Choroid plexus epithelial cell (primary cell): ENCODE data around the gene CDH2.
A peak's percentile ranks its signal among the peaks of the same experiment; 100 is the strongest.

Experiments
- DNase-seq: peaks from one replicate; pipeline ENCODE4 v3.0.0-alpha.2; 2010; ENCODE audit warnings: low read depth
- H3K4me3 ChIP-seq: 2 replicates; pipeline ENCODE4 v1.5.1; 2011; ENCODE audit warnings: low read depth, mild to moderate bottlenecking, control low read depth, low read length, moderate library complexity
- TF ChIP-seq, protein P1 (sequence below): conservative IDR thresholded peaks from 2 replicates; pipeline ENCODE4 v1.5.1; 2011; ENCODE audit warnings: low read depth, mild to moderate bottlenecking, control low read depth, inconsistent platforms, low read length, moderate library complexity

CDH2 gene

DNA sequence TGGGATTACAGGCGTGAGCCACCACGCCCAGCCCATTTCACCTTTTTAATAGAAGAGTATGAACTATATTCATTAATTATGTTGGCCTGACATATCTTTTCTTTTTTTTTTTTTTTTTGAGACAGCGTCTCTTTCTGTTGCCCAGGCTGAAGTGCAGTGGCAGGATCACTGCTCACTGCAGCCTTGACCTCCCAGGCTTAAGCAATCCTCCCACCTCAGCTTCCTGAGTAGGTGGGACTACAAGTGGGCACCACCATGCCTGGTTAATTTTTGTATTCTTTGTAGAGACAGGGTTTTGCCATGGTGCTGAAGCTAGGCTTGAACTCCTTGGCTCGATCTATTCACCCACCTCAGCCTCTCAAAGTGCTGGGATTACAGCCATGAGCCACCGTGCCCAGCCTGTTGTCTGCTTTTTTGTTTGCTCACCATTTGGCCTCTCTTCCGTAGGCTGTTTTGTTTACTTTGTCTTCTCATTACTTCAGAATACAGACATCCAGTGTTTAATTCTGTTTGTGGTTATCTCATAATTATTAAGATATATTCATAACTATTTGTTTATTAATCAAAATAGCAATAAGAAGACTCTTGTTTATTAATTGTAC lies 16.3 kb upstream of the CDH2 start:
- DNase-seq, result no peak
- H3K4me3 ChIP-seq, result no peak overlapping the region
- TF ChIP-seq, protein P1, sequence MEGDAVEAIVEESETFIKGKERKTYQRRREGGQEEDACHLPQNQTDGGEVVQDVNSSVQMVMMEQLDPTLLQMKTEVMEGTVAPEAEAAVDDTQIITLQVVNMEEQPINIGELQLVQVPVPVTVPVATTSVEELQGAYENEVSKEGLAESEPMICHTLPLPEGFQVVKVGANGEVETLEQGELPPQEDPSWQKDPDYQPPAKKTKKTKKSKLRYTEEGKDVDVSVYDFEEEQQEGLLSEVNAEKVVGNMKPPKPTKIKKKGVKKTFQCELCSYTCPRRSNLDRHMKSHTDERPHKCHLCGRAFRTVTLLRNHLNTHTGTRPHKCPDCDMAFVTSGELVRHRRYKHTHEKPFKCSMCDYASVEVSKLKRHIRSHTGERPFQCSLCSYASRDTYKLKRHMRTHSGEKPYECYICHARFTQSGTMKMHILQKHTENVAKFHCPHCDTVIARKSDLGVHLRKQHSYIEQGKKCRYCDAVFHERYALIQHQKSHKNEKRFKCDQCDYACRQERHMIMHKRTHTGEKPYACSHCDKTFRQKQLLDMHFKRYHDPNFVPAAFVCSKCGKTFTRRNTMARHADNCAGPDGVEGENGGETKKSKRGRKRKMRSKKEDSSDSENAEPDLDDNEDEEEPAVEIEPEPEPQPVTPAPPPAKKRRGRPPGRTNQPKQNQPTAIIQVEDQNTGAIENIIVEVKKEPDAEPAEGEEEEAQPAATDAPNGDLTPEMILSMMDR, result no peak

DNA sequence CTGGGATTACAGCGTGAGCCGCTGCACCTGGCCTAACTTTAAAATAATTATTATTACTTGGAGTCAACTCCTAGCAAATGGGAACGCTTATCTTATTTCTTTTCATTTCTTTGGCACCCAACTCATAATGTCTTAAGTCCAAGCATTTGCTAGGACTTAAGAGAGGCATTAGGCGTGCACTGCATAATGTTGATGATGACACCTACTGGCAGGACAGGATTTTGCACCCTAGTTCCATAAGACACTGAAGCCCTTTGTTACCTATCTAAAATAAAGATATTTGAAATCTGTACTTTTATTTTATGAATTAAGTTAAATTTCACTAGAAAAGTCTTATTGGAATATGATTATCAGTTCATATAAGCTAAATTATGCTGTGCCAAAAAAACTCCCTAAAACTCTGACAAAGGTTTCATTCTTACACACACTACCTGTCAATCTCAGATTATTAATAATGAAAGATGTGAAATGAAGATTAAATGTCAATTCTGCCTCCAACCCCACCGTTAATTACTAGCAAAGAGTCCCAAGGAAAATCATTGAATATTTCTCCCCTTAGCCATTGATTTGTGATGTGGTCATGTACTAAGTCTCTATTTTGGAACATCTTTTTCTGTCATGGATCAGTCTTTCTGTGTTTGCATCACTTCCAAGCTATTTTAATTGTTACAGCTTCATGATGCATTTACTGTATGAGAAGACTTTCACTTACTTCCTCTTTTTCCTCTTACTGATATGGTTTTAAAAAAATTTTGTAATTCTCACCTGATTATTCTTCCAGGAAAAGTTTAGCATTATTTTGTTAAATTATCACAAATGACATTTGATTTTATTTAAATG lies 12.7 kb upstream of the CDH2 start:
- TF ChIP-seq, protein P1, result peak; percentile 88
- DNase-seq, result peak; percentile 95
- H3K4me3 ChIP-seq, result no peak overlapping the region

DNA sequence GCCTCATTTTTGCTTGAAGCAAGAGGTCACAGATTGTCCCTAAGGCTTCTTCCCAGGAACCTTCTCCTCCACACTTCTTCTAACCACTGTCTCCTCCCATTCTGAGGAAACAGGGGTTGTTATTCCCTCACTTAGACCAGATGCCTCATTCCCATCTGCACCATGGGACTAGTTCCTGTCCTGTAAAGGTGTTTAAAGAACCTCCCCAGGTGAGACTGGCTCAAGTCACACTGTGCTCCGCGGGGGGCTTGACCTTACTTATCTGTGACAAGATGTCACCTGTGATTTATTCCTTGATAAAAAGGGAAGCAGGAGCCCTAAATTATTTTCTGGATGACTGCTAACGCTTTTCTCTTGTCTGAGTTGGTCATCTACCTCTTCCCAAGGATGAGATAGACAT lies 8.2 kb upstream of the CDH2 start:
- H3K4me3 ChIP-seq, result no peak overlapping the region
- TF ChIP-seq, protein P1, result no peak
- DNase-seq, result no peak

DNA sequence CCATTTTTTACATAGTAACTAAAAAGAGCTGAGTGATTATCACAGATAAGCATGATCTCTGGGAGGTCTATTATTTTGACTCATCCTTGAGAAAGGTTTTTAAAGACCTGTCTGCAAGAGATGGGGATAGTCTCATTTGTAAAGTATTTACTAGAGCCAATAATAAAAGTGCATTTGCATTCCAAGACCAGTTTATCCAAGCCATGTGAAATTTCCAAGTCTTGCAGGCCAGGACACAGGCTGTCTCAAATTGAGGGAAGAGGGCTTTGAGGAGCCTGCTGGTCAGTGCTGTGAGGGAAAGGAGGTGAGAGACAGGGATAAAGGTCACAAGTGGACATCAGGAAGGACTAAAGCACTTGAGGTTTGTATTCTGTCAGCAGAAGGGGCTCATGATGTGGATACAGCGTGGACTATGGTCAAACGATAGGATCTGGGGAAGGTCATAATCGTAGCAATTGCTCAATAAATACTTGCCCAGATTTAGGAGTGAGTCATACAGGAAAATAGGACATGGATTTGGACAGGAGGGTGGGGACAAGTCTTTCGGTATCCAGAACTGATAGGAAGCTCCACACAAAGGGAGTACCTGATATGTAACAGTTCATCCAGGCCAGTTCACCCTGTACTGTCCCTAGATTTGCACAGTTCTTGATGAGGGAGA lies 6.6 kb upstream of the CDH2 start:
- no peak overlapping the region for H3K4me3 ChIP-seq
- DNase-seq, result peak; percentile 31
- TF ChIP-seq, protein P1, result no peak

DNA sequence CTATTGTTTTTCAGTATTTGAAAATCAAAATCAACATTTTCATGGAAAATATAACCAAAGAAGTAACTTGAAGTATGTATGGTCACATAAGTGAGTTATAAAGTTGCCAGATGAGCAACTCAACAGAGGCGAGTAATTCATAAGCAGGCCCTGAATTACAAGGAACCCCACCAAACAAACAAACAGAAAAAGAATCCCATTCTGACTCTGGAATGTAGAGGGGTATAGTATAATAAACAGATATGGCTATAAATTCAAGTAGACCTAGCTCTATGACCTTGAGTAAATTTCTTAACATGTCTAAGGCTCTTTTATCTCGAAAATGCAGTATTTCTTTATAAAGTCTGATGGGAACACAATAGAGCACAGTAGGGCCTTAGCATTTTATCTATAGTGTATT lies 4.7 kb upstream of the CDH2 start:
- no peak for DNase-seq
- TF ChIP-seq, protein P1, result no peak
- H3K4me3 ChIP-seq, result no peak overlapping the region

DNA sequence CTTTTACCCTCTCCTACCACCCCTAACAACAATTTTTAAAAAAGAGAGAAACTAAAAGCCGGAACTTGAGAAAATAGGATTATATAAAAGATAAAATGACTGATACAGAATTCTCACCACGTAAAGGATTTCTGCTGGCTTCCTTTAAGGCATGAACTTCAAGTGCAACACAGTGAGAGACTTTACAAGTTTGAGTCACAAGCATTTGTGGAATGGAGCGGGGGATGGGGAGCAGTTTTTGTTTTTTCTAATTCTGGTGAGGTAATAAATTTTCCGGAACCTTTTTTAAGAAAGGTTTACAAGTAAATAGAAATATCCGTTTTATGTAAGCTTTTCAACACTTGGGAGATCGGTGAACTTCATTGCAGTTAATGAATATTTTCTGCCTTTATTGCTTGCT lies 1.8 kb upstream of the CDH2 start:
- H3K4me3 ChIP-seq, result peak overlapping the region; percentile 78
- peak; percentile 67 for DNase-seq
- TF ChIP-seq, protein P1, result no peak
